ENCODE results near the gene NCK2.
A peak's percentile ranks its signal among the peaks of the same experiment; 100 is the strongest.
"Not testable (repeated sequence)": the region's sequence is repeated elsewhere in the genome, so short reads cannot be mapped to it uniquely, and the experiment has no call there.

NCK2 gene

GRCh38 chr2:105754011-105754410 lies 9.3 kb downstream of the NCK2 start:
- peak overlapping the region in 1 of 2 donors; percentile 33 for H3K4me3 ChIP-seq (ENCODE audit: low read depth in 1 of 2, low read length in 2 of 2)
- peaks cover 76 to 89% of the 10 kb centered on the region in 2 donors for H3K4me1 ChIP-seq (ENCODE audit: control insufficient read depth in 1 of 2, insufficient read depth in 2 of 2, low read length in 2 of 2)
- peaks cover 0 to 3% of the 10 kb centered on the region in 2 donors for H3K36me3 ChIP-seq (ENCODE audit: control insufficient read depth in 1 of 2, insufficient read depth in 2 of 2, low read length in 2 of 2)
- no peak overlapping the region for H3K9ac ChIP-seq (ENCODE audit: low read depth in 1 of 2, low read length in 2 of 2)
- H3K27ac ChIP-seq (ENCODE audit: low read depth, low read length), result no peak overlapping the region
- no peaks in the 10 kb centered on the region for H3K27me3 ChIP-seq (ENCODE audit: control insufficient read depth in 1 of 2, insufficient read depth in 2 of 2, low read length in 2 of 2)
- no peaks in the 10 kb centered on the region for H3K9me3 ChIP-seq (ENCODE audit: control insufficient read depth in 1 of 2, low read length in 2 of 2)

GRCh38 chr2:105754994-105755393 lies 10.3 kb downstream of the NCK2 start:
- no peaks in the 10 kb centered on the region for H3K9me3 ChIP-seq (ENCODE audit: control insufficient read depth in 1 of 2, low read length in 2 of 2)
- no peaks in the 10 kb centered on the region for H3K27me3 ChIP-seq (ENCODE audit: control insufficient read depth in 1 of 2, insufficient read depth in 2 of 2, low read length in 2 of 2)
- H3K36me3 ChIP-seq (ENCODE audit: control insufficient read depth in 1 of 2, insufficient read depth in 2 of 2, low read length in 2 of 2), result peaks cover 0 to 3% of the 10 kb centered on the region in 2 donors
- no peak overlapping the region for H3K27ac ChIP-seq (ENCODE audit: low read depth, low read length)
- H3K4me3 ChIP-seq (ENCODE audit: low read depth in 1 of 2, low read length in 2 of 2), result no peak overlapping the region
- peaks cover 66 to 80% of the 10 kb centered on the region in 2 donors for H3K4me1 ChIP-seq (ENCODE audit: control insufficient read depth in 1 of 2, insufficient read depth in 2 of 2, low read length in 2 of 2)
- H3K9ac ChIP-seq (ENCODE audit: low read depth in 1 of 2, low read length in 2 of 2), result no peak overlapping the region

- peaks cover 0 to 3% of the 10 kb centered on the region in 2 donors for H3K36me3 ChIP-seq (ENCODE audit: control insufficient read depth in 1 of 2, insufficient read depth in 2 of 2, low read length in 2 of 2)
- H3K4me3 ChIP-seq (ENCODE audit: low read depth in 1 of 2, low read length in 2 of 2), result no peak overlapping the region
- no peaks in the 10 kb centered on the region for H3K27me3 ChIP-seq (ENCODE audit: control insufficient read depth in 1 of 2, insufficient read depth in 2 of 2, low read length in 2 of 2)
- no peak overlapping the region for H3K9ac ChIP-seq (ENCODE audit: low read depth in 1 of 2, low read length in 2 of 2)
- no peak overlapping the region for H3K27ac ChIP-seq (ENCODE audit: low read depth, low read length)
- peaks cover 58 to 71% of the 10 kb centered on the region in 2 donors for H3K4me1 ChIP-seq (ENCODE audit: control insufficient read depth in 1 of 2, insufficient read depth in 2 of 2, low read length in 2 of 2)
- no peaks in the 10 kb centered on the region for H3K9me3 ChIP-seq (ENCODE audit: control insufficient read depth in 1 of 2, low read length in 2 of 2)
These were observed 11.2 kb downstream of the NCK2 start for GRCh38 chr2:105755895-105756294.

GRCh38 chr2:105756435-105756834 lies 11.7 kb downstream of the NCK2 start:
- Histone ChIP-seq H3K4me1 (ENCODE audit: control insufficient read depth in 1 of 2, insufficient read depth in 2 of 2, low read length in 2 of 2) (peaks cover 57 to 65% of the 10 kb centered on the region in 2 donors), H3K9ac (ENCODE audit: low read depth in 1 of 2, low read length in 2 of 2) (no peak overlapping the region), H3K27ac (ENCODE audit: low read depth, low read length) (no peak overlapping the region), H3K36me3 (ENCODE audit: control insufficient read depth in 1 of 2, insufficient read depth in 2 of 2, low read length in 2 of 2) (no peaks in the 10 kb centered on the region), H3K27me3 (ENCODE audit: control insufficient read depth in 1 of 2, insufficient read depth in 2 of 2, low read length in 2 of 2) (no peaks in the 10 kb centered on the region), H3K4me3 (ENCODE audit: low read depth in 1 of 2, low read length in 2 of 2) (no peak overlapping the region), H3K9me3 (ENCODE audit: control insufficient read depth in 1 of 2, low read length in 2 of 2) (no peaks in the 10 kb centered on the region)

GRCh38 chr2:105756865-105757264 lies 12.2 kb downstream of the NCK2 start:
- not testable (repeated sequence) for H3K27ac ChIP-seq (ENCODE audit: low read depth, low read length); H3K27me3 ChIP-seq (ENCODE audit: control insufficient read depth in 1 of 2, insufficient read depth in 2 of 2, low read length in 2 of 2); H3K9me3 ChIP-seq (ENCODE audit: control insufficient read depth in 1 of 2, low read length in 2 of 2); H3K36me3 ChIP-seq (ENCODE audit: control insufficient read depth in 1 of 2, insufficient read depth in 2 of 2, low read length in 2 of 2); H3K4me3 ChIP-seq (ENCODE audit: low read depth in 1 of 2, low read length in 2 of 2); H3K9ac ChIP-seq (ENCODE audit: low read depth in 1 of 2, low read length in 2 of 2)
- H3K4me1 ChIP-seq (ENCODE audit: control insufficient read depth in 1 of 2, insufficient read depth in 2 of 2, low read length in 2 of 2), result peaks cover 55 to 63% of the 10 kb centered on the region in 2 donors

GRCh38 chr2:105757433-105757832 lies 12.7 kb downstream of the NCK2 start:
- H3K27ac ChIP-seq (ENCODE audit: low read depth, low read length), result no peak overlapping the region
- no peak overlapping the region for H3K4me3 ChIP-seq (ENCODE audit: low read depth in 1 of 2, low read length in 2 of 2)
- H3K27me3 ChIP-seq (ENCODE audit: control insufficient read depth in 1 of 2, insufficient read depth in 2 of 2, low read length in 2 of 2), result no peaks in the 10 kb centered on the region
- no peak overlapping the region for H3K9ac ChIP-seq (ENCODE audit: low read depth in 1 of 2, low read length in 2 of 2)
- H3K9me3 ChIP-seq (ENCODE audit: control insufficient read depth in 1 of 2, low read length in 2 of 2), result no peaks in the 10 kb centered on the region
- peaks cover 55 to 63% of the 10 kb centered on the region in 2 donors for H3K4me1 ChIP-seq (ENCODE audit: control insufficient read depth in 1 of 2, insufficient read depth in 2 of 2, low read length in 2 of 2)
- peaks cover 0 to 3% of the 10 kb centered on the region in 2 donors for H3K36me3 ChIP-seq (ENCODE audit: control insufficient read depth in 1 of 2, insufficient read depth in 2 of 2, low read length in 2 of 2)

GRCh38 chr2:105760191-105760590 lies 15.5 kb downstream of the NCK2 start:
- Histone ChIP-seq H3K4me3 (ENCODE audit: low read depth in 1 of 2, low read length in 2 of 2) (no peak overlapping the region), H3K4me1 (ENCODE audit: control insufficient read depth in 1 of 2, insufficient read depth in 2 of 2, low read length in 2 of 2) (peaks cover 36 to 44% of the 10 kb centered on the region in 2 donors), H3K9me3 (ENCODE audit: control insufficient read depth in 1 of 2, low read length in 2 of 2) (no peaks in the 10 kb centered on the region), H3K27me3 (ENCODE audit: control insufficient read depth in 1 of 2, insufficient read depth in 2 of 2, low read length in 2 of 2) (no peaks in the 10 kb centered on the region), H3K36me3 (ENCODE audit: control insufficient read depth in 1 of 2, insufficient read depth in 2 of 2, low read length in 2 of 2) (peaks cover 0 to 3% of the 10 kb centered on the region in 2 donors), H3K27ac (ENCODE audit: low read depth, low read length) (no peak overlapping the region), H3K9ac (ENCODE audit: low read depth in 1 of 2, low read length in 2 of 2) (no peak overlapping the region)

GRCh38 chr2:105760639-105761337 lies 16.1 kb downstream of the NCK2 start:
- Histone ChIP-seq H3K27ac (ENCODE audit: low read depth, low read length) (no peak overlapping the region), H3K4me3 (ENCODE audit: low read depth in 1 of 2, low read length in 2 of 2) (no peak overlapping the region), H3K9ac (ENCODE audit: low read depth in 1 of 2, low read length in 2 of 2) (no peak overlapping the region), H3K4me1 (ENCODE audit: control insufficient read depth in 1 of 2, insufficient read depth in 2 of 2, low read length in 2 of 2) (peaks cover 32 to 38% of the 10 kb centered on the region in 2 donors), H3K9me3 (ENCODE audit: control insufficient read depth in 1 of 2, low read length in 2 of 2) (no peaks in the 10 kb centered on the region), H3K36me3 (ENCODE audit: control insufficient read depth in 1 of 2, insufficient read depth in 2 of 2, low read length in 2 of 2) (peaks cover 0 to 3% of the 10 kb centered on the region in 2 donors), H3K27me3 (ENCODE audit: control insufficient read depth in 1 of 2, insufficient read depth in 2 of 2, low read length in 2 of 2) (no peaks in the 10 kb centered on the region)

- Histone ChIP-seq H3K9me3 (ENCODE audit: control insufficient read depth in 1 of 2, low read length in 2 of 2) (no peaks in the 10 kb centered on the region), H3K4me3 (ENCODE audit: low read depth in 1 of 2, low read length in 2 of 2) (no peak overlapping the region), H3K27me3 (ENCODE audit: control insufficient read depth in 1 of 2, insufficient read depth in 2 of 2, low read length in 2 of 2) (no peaks in the 10 kb centered on the region), H3K9ac (ENCODE audit: low read depth in 1 of 2, low read length in 2 of 2) (no peak overlapping the region), H3K36me3 (ENCODE audit: control insufficient read depth in 1 of 2, insufficient read depth in 2 of 2, low read length in 2 of 2) (peaks cover 0 to 3% of the 10 kb centered on the region in 2 donors), H3K4me1 (ENCODE audit: control insufficient read depth in 1 of 2, insufficient read depth in 2 of 2, low read length in 2 of 2) (peaks cover 32 to 37% of the 10 kb centered on the region in 2 donors), H3K27ac (ENCODE audit: low read depth, low read length) (no peak overlapping the region)
These were observed 17.3 kb downstream of the NCK2 start for GRCh38 chr2:105761931-105762515.

GRCh38 chr2:105763076-105763475 lies 18.4 kb downstream of the NCK2 start:
- H3K4me1 ChIP-seq (ENCODE audit: control insufficient read depth in 1 of 2, insufficient read depth in 2 of 2, low read length in 2 of 2), result peaks cover 31 to 32% of the 10 kb centered on the region in 2 donors
- no peak overlapping the region for H3K27ac ChIP-seq (ENCODE audit: low read depth, low read length)
- H3K9ac ChIP-seq (ENCODE audit: low read depth in 1 of 2, low read length in 2 of 2), result no peak overlapping the region
- H3K4me3 ChIP-seq (ENCODE audit: low read depth in 1 of 2, low read length in 2 of 2), result no peak overlapping the region
- H3K9me3 ChIP-seq (ENCODE audit: control insufficient read depth in 1 of 2, low read length in 2 of 2), result no peaks in the 10 kb centered on the region
- no peaks in the 10 kb centered on the region for H3K27me3 ChIP-seq (ENCODE audit: control insufficient read depth in 1 of 2, insufficient read depth in 2 of 2, low read length in 2 of 2)
- peaks cover 0 to 7% of the 10 kb centered on the region in 2 donors for H3K36me3 ChIP-seq (ENCODE audit: control insufficient read depth in 1 of 2, insufficient read depth in 2 of 2, low read length in 2 of 2)

Measured in duodenal mucosa (tissue), 2 donors.